HPDE6-E6E7 (cell line): ENCODE results near the gene ABCE1.
"Not testable (repeated sequence)": the region's sequence is repeated elsewhere in the genome, so short reads cannot be mapped to it uniquely, and the experiment has no call there.

Source experiments
- DNase-seq: peaks from one replicate; pipeline ENCODE4 v3.0.0; 2011; ENCODE audit warnings: missing footprints; ENCODE audit errors: extremely low spot score

The ABCE1 gene

GRCh38 chr4:145102619-145103018 is 4.5 kb downstream of the ABCE1 start:
- DNase-seq = no peak

GRCh38 chr4:145103496-145103895 is 5.4 kb downstream of the ABCE1 start:
- DNase-seq = no peak

- DNase-seq = no peak
Measured at GRCh38 chr4:145107126-145107525, 9.0 kb downstream of the ABCE1 start.

- DNase-seq = no peak
Measured at GRCh38 chr4:145108128-145108527, 10.0 kb downstream of the ABCE1 start.

- DNase-seq = no peak
Measured at GRCh38 chr4:145125396-145125795, 27.3 kb downstream of the ABCE1 start.

GRCh38 chr4:145130130-145130529 is 32.0 kb downstream of the ABCE1 start:
- no peak for DNase-seq

- no peak for DNase-seq
Measured at GRCh38 chr4:145130788-145131399, 32.8 kb downstream of the ABCE1 start.

- no peak for DNase-seq
Measured at GRCh38 chr4:145131848-145132247, 33.7 kb downstream of the ABCE1 start.

- DNase-seq = no peak
Measured at GRCh38 chr4:145132511-145133098, 34.5 kb downstream of the ABCE1 start.

- DNase-seq = not testable (repeated sequence)
Measured at GRCh38 chr4:145136219-145136618, 38.1 kb downstream of the ABCE1 start.

GRCh38 chr4:145148980-145149379 is 50.9 kb downstream of the ABCE1 start:
- no peak for DNase-seq

- no peak for DNase-seq
Measured at GRCh38 chr4:145153181-145153903, 55.2 kb downstream of the ABCE1 start.

- DNase-seq = no peak
Measured at GRCh38 chr4:145153904-145154298, 55.8 kb downstream of the ABCE1 start.

GRCh38 chr4:145154573-145154972 is 56.5 kb downstream of the ABCE1 start:
- DNase-seq = no peak

- no peak for DNase-seq
Measured at GRCh38 chr4:145155268-145155870, 57.3 kb downstream of the ABCE1 start.

GRCh38 chr4:145156986-145157385 is 58.9 kb downstream of the ABCE1 start:
- DNase-seq = no peak

- DNase-seq = no peak
Measured at GRCh38 chr4:145161549-145161948, 63.4 kb downstream of the ABCE1 start.

- DNase-seq = no peak
Measured at GRCh38 chr4:145167887-145168286, 69.8 kb downstream of the ABCE1 start.

- DNase-seq = no peak
Measured at GRCh38 chr4:145168581-145169187, 70.6 kb downstream of the ABCE1 start.

- DNase-seq = no peak
Measured at GRCh38 chr4:145170223-145170622, 72.1 kb downstream of the ABCE1 start.

- no peak for DNase-seq
Measured at GRCh38 chr4:145171911-145172310, 73.8 kb downstream of the ABCE1 start.
